NT2/D1 (cell line): ENCODE results near the gene CHRNA3.

Experiments
- SUZ12 ChIP-seq: IDR thresholded peaks from 2 replicates; pipeline ENCODE4 v1.6.1; 2011; ENCODE audit not compliant: insufficient read length, insufficient read depth; ENCODE audit errors: extremely low read depth
- YY1 ChIP-seq: IDR thresholded peaks from 2 replicates; pipeline ENCODE4 v1.6.1; 2011; ENCODE audit not compliant: insufficient read length, insufficient read depth
- ZNF274 ChIP-seq: IDR thresholded peaks from 2 replicates; pipeline ENCODE4 v1.6.1; 2011; ENCODE audit warnings: mild to moderate bottlenecking, low read depth, low read length

DNA sequence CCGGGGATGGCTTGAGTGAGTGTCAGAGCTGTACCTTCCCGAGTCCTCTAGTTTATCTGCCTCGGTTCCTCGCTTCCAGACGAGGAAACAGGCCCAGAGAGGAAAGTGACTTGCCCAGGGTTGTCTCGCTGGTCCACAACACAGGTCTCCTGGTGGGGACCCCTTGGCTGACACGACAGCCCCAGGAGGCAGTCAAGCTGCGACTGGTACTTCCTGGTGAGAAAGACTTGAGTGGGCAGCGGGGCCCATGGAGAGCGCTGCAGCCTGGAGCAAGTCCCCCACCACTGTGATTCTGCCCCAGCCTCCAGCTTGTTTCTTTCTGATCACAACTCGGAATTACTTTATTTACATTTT lies 56.1 kb downstream of the CHRNA3 start:
- TF ChIP-seq SUZ12: no peak
- no peak for TF ChIP-seq ZNF274
- no peak for TF ChIP-seq YY1
